Mesendoderm (in vitro differentiated cells): ENCODE data around the gene RAMAC.
A peak's percentile ranks its signal among the peaks of the same experiment; 100 is the strongest.

Experiments used
- DNase-seq: peaks from one replicate; pipeline ENCODE4 v3.0.0; 2013
- H2AK5ac ChIP-seq: 2 replicates; pipeline ENCODE4 v1.6.1; 2013; ENCODE audit warnings: low read length, inconsistent platforms
- H2BK120ac ChIP-seq: 2 replicates; pipeline ENCODE4 v1.6.1; 2013; ENCODE audit warnings: low read depth, mild to moderate bottlenecking, low read length, moderate library complexity, mixed read lengths
- H2BK15ac ChIP-seq: replicated peaks from 2 replicates; pipeline ENCODE4 v1.6.1; 2013; ENCODE audit warnings: low read depth, mild to moderate bottlenecking, moderate library complexity
- H2BK5ac ChIP-seq: 2 replicates; pipeline ENCODE4 v1.6.1; 2013; ENCODE audit warnings: low read length, inconsistent platforms
- H3K18ac ChIP-seq: 2 replicates; pipeline ENCODE4 v1.6.1; 2013; ENCODE audit warnings: mild to moderate bottlenecking, low read length, mixed read lengths
- H3K23ac ChIP-seq: one replicate; pipeline ENCODE4 v1.6.1; 2013; ENCODE audit warnings: low read length
- H3K27ac ChIP-seq: 2 replicates; pipeline ENCODE4 v1.5.1; 2013; ENCODE audit warnings: low read depth, mild to moderate bottlenecking, inconsistent platforms, low read length, moderate library complexity
- H3K27me3 ChIP-seq: 2 replicates; pipeline ENCODE4 v1.6.1; 2013; ENCODE audit warnings: low read length, control low read depth, mild to moderate bottlenecking, inconsistent platforms; ENCODE audit not compliant: insufficient read depth, poor library complexity
- H3K36me3 ChIP-seq: 2 replicates; pipeline ENCODE4 v1.6.1; 2013; ENCODE audit warnings: low read length, inconsistent platforms; ENCODE audit not compliant: control insufficient read depth, insufficient read depth
- H3K4ac ChIP-seq: one replicate; pipeline ENCODE4 v1.6.1; 2013; ENCODE audit warnings: low read depth, mild to moderate bottlenecking, low read length, moderate library complexity
- H3K4me1 ChIP-seq: 2 replicates; pipeline ENCODE4 v1.6.1; 2013; ENCODE audit warnings: low read depth, low read length, inconsistent platforms; ENCODE audit not compliant: control insufficient read depth
- H3K4me2 ChIP-seq: 2 replicates; pipeline ENCODE4 v1.6.1; 2013; ENCODE audit warnings: low read length
- H3K4me3 ChIP-seq: 2 replicates; pipeline ENCODE4 v1.5.1; 2013; ENCODE audit warnings: mild to moderate bottlenecking, low read length
- H3K56ac ChIP-seq: one replicate; pipeline ENCODE4 v1.6.1; 2013; ENCODE audit warnings: low read length
- H3K79me1 ChIP-seq: 2 replicates; pipeline ENCODE4 v1.6.1; 2013; ENCODE audit warnings: low read length, inconsistent platforms
- H3K79me2 ChIP-seq: 2 replicates; pipeline ENCODE4 v1.6.1; 2013; ENCODE audit warnings: mild to moderate bottlenecking, low read length; ENCODE audit not compliant: control insufficient read depth, insufficient read depth
- H3K9ac ChIP-seq: 2 replicates; pipeline ENCODE4 v1.6.1; 2013; ENCODE audit warnings: low read length, inconsistent platforms
- H4K5ac ChIP-seq: one replicate; pipeline ENCODE4 v1.6.1; 2013; ENCODE audit warnings: low read length
- H4K8ac ChIP-seq: one replicate; pipeline ENCODE4 v1.6.1; 2013; ENCODE audit warnings: low read depth, mild to moderate bottlenecking, control low read depth, low read length, moderate library complexity
- WGBS: extraction: QIAGEN DNeasy Blood & Tissue Kit; methylation state at CpG from one replicate; pipeline ENCODE4 v1.1.7; 2013; ENCODE audit warnings: low lambda C conversion rate, missing lambda C conversion rate; ENCODE audit not compliant: insufficient coverage; ENCODE audit errors: extremely low coverage; 5-methylcytosine and 5-hydroxymethylcytosine counted together

Gene RAMAC

GRCh38 chr15:82978438-82978837 lies 7.6 kb upstream of the RAMAC start:
- no peaks in the 10 kb centered on the region for H3K4me1 ChIP-seq
- H4K5ac ChIP-seq, result no peak overlapping the region
- H4K8ac ChIP-seq, result no peak overlapping the region
- no CpG with 5 or more reads among the region's 5 CpGs for WGBS
- no peak overlapping the region for H2BK15ac ChIP-seq
- no peaks in the 10 kb centered on the region for H3K27me3 ChIP-seq
- H3K36me3 ChIP-seq, result no peaks in the 10 kb centered on the region
- no peaks in the 10 kb centered on the region for H3K79me2 ChIP-seq
- H3K4me3 ChIP-seq, result no peak overlapping the region
- no peak overlapping the region for H2BK120ac ChIP-seq
- H3K4ac ChIP-seq, result no peak overlapping the region
- no peak overlapping the region for H3K23ac ChIP-seq
- DNase-seq, result no peak
- H3K9ac ChIP-seq, result no peak overlapping the region
- no peak overlapping the region for H2BK5ac ChIP-seq
- H3K18ac ChIP-seq, result no peak overlapping the region
- no peak overlapping the region for H3K4me2 ChIP-seq
- no peak overlapping the region for H3K56ac ChIP-seq
- no peaks in the 10 kb centered on the region for H3K79me1 ChIP-seq
- no peak overlapping the region for H2AK5ac ChIP-seq
- H3K27ac ChIP-seq, result no peak overlapping the region

GRCh38 chr15:82979726-82980125 lies 6.3 kb upstream of the RAMAC start:
- H2BK15ac ChIP-seq, result no peak overlapping the region
- H2BK120ac ChIP-seq, result no peak overlapping the region
- WGBS, result no CpG with 5 or more reads among the region's 1 CpG
- H3K36me3 ChIP-seq, result no peaks in the 10 kb centered on the region
- no peaks in the 10 kb centered on the region for H3K4me1 ChIP-seq
- H3K4me3 ChIP-seq, result no peak overlapping the region
- no peak overlapping the region for H2BK5ac ChIP-seq
- H3K27ac ChIP-seq, result no peak overlapping the region
- H3K23ac ChIP-seq, result no peak overlapping the region
- no peaks in the 10 kb centered on the region for H3K79me2 ChIP-seq
- no peaks in the 10 kb centered on the region for H3K27me3 ChIP-seq
- H3K4ac ChIP-seq, result no peak overlapping the region
- no peak overlapping the region for H2AK5ac ChIP-seq
- no peak for DNase-seq
- no peak overlapping the region for H3K9ac ChIP-seq
- H3K18ac ChIP-seq, result no peak overlapping the region
- no peak overlapping the region for H4K5ac ChIP-seq
- no peak overlapping the region for H3K4me2 ChIP-seq
- no peak overlapping the region for H3K56ac ChIP-seq
- H3K79me1 ChIP-seq, result no peaks in the 10 kb centered on the region
- H4K8ac ChIP-seq, result no peak overlapping the region

- no peak overlapping the region for H3K4me2 ChIP-seq
- no peaks in the 10 kb centered on the region for H3K27me3 ChIP-seq
- H2AK5ac ChIP-seq, result no peak overlapping the region
- no peak overlapping the region for H2BK5ac ChIP-seq
- peaks cover 4% of the 10 kb centered on the region for H3K4me1 ChIP-seq
- H2BK120ac ChIP-seq, result no peak overlapping the region
- H3K9ac ChIP-seq, result no peak overlapping the region
- no peaks in the 10 kb centered on the region for H3K36me3 ChIP-seq
- no peak for DNase-seq
- H3K4ac ChIP-seq, result no peak overlapping the region
- no peak overlapping the region for H4K5ac ChIP-seq
- H3K4me3 ChIP-seq, result no peak overlapping the region
- no peak overlapping the region for H3K18ac ChIP-seq
- H4K8ac ChIP-seq, result no peak overlapping the region
- no peak overlapping the region for H2BK15ac ChIP-seq
- H3K79me1 ChIP-seq, result no peaks in the 10 kb centered on the region
- no peak overlapping the region for H3K56ac ChIP-seq
- no peaks in the 10 kb centered on the region for H3K79me2 ChIP-seq
- no peak overlapping the region for H3K27ac ChIP-seq
- no peak overlapping the region for H3K23ac ChIP-seq
- WGBS, result no CpG with 5 or more reads among the region's 2 CpGs
Observed at GRCh38 chr15:82980981-82981380, 5.0 kb upstream of the RAMAC start.

- Histone ChIP-seq H2AK5ac (no peak overlapping the region), H3K56ac (peak overlapping the region; percentile 95), H3K27ac (no peak overlapping the region), H3K79me1 (peaks cover 2% of the 10 kb centered on the region), H3K4me2 (peak overlapping the region; percentile 82), H2BK15ac (no peak overlapping the region), H3K79me2 (peaks cover 2% of the 10 kb centered on the region), H3K27me3 (no peaks in the 10 kb centered on the region), H4K5ac (no peak overlapping the region), H4K8ac (no peak overlapping the region), H3K18ac (no peak overlapping the region), H2BK120ac (no peak overlapping the region), H3K23ac (no peak overlapping the region), H2BK5ac (no peak overlapping the region), H3K4me3 (peak overlapping the region; percentile 64), H3K36me3 (no peaks in the 10 kb centered on the region), H3K9ac (peak overlapping the region; percentile 93), H3K4me1 (peaks cover 4% of the 10 kb centered on the region), H3K4ac (no peak overlapping the region)
- no CpG with 5 or more reads among the region's 12 CpGs for WGBS
- no peak for DNase-seq
Observed at GRCh38 chr15:82986442-82986780, 401 bp downstream of the RAMAC start.

- WGBS, result no CpG with 5 or more reads among the region's 3 CpGs
Observed at GRCh38 chr15:82992436-82992998, 6.5 kb downstream of the RAMAC start.

GRCh38 chr15:82993144-82993543 lies 7.1 kb downstream of the RAMAC start:
- Histone ChIP-seq H2BK15ac (no peak overlapping the region), H3K79me1 (no peaks in the 10 kb centered on the region), H4K5ac (no peak overlapping the region), H3K4ac (no peak overlapping the region), H2BK120ac (no peak overlapping the region), H2AK5ac (no peak overlapping the region), H3K18ac (no peak overlapping the region), H3K27ac (no peak overlapping the region), H3K4me2 (no peak overlapping the region), H2BK5ac (no peak overlapping the region), H3K23ac (no peak overlapping the region), H4K8ac (no peak overlapping the region), H3K36me3 (no peaks in the 10 kb centered on the region), H3K9ac (no peak overlapping the region), H3K4me1 (no peaks in the 10 kb centered on the region), H3K27me3 (no peaks in the 10 kb centered on the region), H3K4me3 (no peak overlapping the region), H3K79me2 (no peaks in the 10 kb centered on the region), H3K56ac (no peak overlapping the region)
- DNase-seq, result no peak
- WGBS, result 100% methylated on average over 3 of the region's 4 CpGs

More at GRCh38 chr15:82992436-82992998, 6.5 kb downstream of the RAMAC start:
- DNase-seq, result no peak
- Histone ChIP-seq H4K5ac (no peak overlapping the region), H3K4me3 (no peak overlapping the region), H2AK5ac (no peak overlapping the region), H3K18ac (no peak overlapping the region), H3K4me1 (no peaks in the 10 kb centered on the region), H3K36me3 (no peaks in the 10 kb centered on the region), H3K79me2 (no peaks in the 10 kb centered on the region), H3K9ac (no peak overlapping the region), H3K23ac (no peak overlapping the region), H2BK15ac (no peak overlapping the region), H3K79me1 (no peaks in the 10 kb centered on the region), H2BK5ac (no peak overlapping the region), H2BK120ac (no peak overlapping the region), H4K8ac (no peak overlapping the region), H3K27ac (no peak overlapping the region), H3K27me3 (no peaks in the 10 kb centered on the region), H3K4me2 (no peak overlapping the region), H3K56ac (no peak overlapping the region), H3K4ac (no peak overlapping the region)
